PC-9 (cell line): ENCODE data around the gene VPS11. TPM values are rescaled to one million over a fixed set of nuclear protein-coding genes. Genes with fewer than 3 reads are reported as not detected.
A peak's percentile ranks its signal among the peaks of the same experiment; 100 is the strongest.
"Not testable (repeated sequence)": the region's sequence is repeated elsewhere in the genome, so short reads cannot be mapped to it uniquely, and the experiment has no call there.

Experiments used
- BruUV-seq: library from RNA; stranded (reverse); fragments of 400-500 nt; replicated peaks from 2 replicates; lab custom pipeline; 2021; lab: Mats Ljungman, UMichigan
- CTCF ChIA-PET: fragments of 300-600 bp; sonication (Branson Sonifier 250); formaldehyde crosslinking; loops from one replicate; lab custom pipeline; 2022; ENCODE audit warnings: antibody characterized with exemption; lab: Charles Lee
- POLR2A ChIA-PET: fragments of 300-600 bp; sonication (Branson Sonifier 250); formaldehyde crosslinking; loops from one replicate; lab custom pipeline; 2022; ENCODE audit warnings: antibody characterized with exemption; ENCODE audit not compliant: unreplicated experiment; lab: Charles Lee
- DNase-seq, 2 experiments: peaks; one replicate each; pipeline versions ENCODE4 v3.0.0 to v3.0.0-alpha.2; 2015 to 2022; ENCODE audit warnings: mixed read lengths in 1 of 2
- H2AFZ ChIP-seq: fragments of 200-600 bp; sonication (generic); 2 replicates; pipeline ENCODE4 v1.8.1; 2017; ENCODE audit warnings: antibody characterized with exemption
- H3F3A ChIP-seq: fragments of 200-600 bp; sonication (generic); 2 replicates; pipeline ENCODE4 v1.8.1; 2017; ENCODE audit warnings: antibody characterized with exemption, mild to moderate bottlenecking, low read depth; ENCODE audit not compliant: insufficient read depth
- H3K27ac ChIP-seq: fragments of 200-600 bp; sonication (generic); 2 replicates; pipeline ENCODE4 v1.6.1; 2016; ENCODE audit warnings: mixed run types
- H3K27me3 ChIP-seq: fragments of 200-600 bp; sonication (generic); 2 replicates; pipeline ENCODE4 v1.6.1; 2016; ENCODE audit warnings: low read depth, mixed run types; ENCODE audit not compliant: insufficient read depth
- H3K36me3 ChIP-seq: fragments of 200-600 bp; sonication (generic); 2 replicates; pipeline ENCODE4 v1.6.1; 2016; ENCODE audit warnings: low read depth, mixed run types
- H3K4me1 ChIP-seq: fragments of 200-600 bp; sonication (generic); replicated peaks from 2 replicates; pipeline ENCODE4 v1.6.1; 2016; ENCODE audit warnings: mixed run types; ENCODE audit not compliant: insufficient read depth
- H3K4me2 ChIP-seq: fragments of 200-600 bp; sonication (generic); 2 replicates; pipeline ENCODE4 v1.6.1; 2017; ENCODE audit warnings: mixed run types
- H3K4me3 ChIP-seq: fragments of 200-600 bp; sonication (generic); 2 replicates; pipeline ENCODE4 v1.6.1; 2016; ENCODE audit warnings: mixed run types
- H3K79me2 ChIP-seq: fragments of 200-600 bp; sonication (generic); 2 replicates; pipeline ENCODE4 v1.6.1; 2017; ENCODE audit warnings: low read depth, mixed run types
- H3K9me2 ChIP-seq: fragments of 200-600 bp; sonication (generic); 2 replicates; pipeline ENCODE4 v1.8.1; 2017; ENCODE audit warnings: mild to moderate bottlenecking; ENCODE audit not compliant: insufficient read depth
- H3K9me3 ChIP-seq: fragments of 200-600 bp; sonication (generic); 2 replicates; pipeline ENCODE4 v1.8.1; 2016; ENCODE audit warnings: low read depth; ENCODE audit not compliant: insufficient read depth
- H4K20me1 ChIP-seq: fragments of 200-600 bp; sonication (generic); 2 replicates; pipeline ENCODE4 v1.8.1; 2017; ENCODE audit not compliant: insufficient read depth
- EZH2 ChIP-seq: fragments of 200-600 bp; sonication (generic); IDR thresholded peaks from 2 replicates; pipeline ENCODE4 v1.8.0; 2017; ENCODE audit warnings: antibody characterized with exemption, low read depth
- intact Hi-C: fragments of 100-400 bp; cut with micrococcal nuclease; formaldehyde crosslinking; loops from one replicate; pipeline ENCODE4 v1.10.0; 2022; ENCODE audit not compliant: unreplicated experiment
- total RNA-seq: library from RNA; stranded (reverse); gene quantifications from 2 replicates; pipeline ENCODE4 v1.2.3, GENCODE V29; 2021
- TF ChIP-seq, protein P1 (sequence below): fragments of 200-600 bp; sonication (generic); conservative IDR thresholded peaks from 2 replicates; pipeline ENCODE4 v1.6.1; 2017; ENCODE audit warnings: mixed run types, antibody characterized with exemption, mild to moderate bottlenecking, moderate library complexity

VPS11 gene
- total RNA-seq, 1 experiment from 2014 or later = 21.1 TPM

DNA sequence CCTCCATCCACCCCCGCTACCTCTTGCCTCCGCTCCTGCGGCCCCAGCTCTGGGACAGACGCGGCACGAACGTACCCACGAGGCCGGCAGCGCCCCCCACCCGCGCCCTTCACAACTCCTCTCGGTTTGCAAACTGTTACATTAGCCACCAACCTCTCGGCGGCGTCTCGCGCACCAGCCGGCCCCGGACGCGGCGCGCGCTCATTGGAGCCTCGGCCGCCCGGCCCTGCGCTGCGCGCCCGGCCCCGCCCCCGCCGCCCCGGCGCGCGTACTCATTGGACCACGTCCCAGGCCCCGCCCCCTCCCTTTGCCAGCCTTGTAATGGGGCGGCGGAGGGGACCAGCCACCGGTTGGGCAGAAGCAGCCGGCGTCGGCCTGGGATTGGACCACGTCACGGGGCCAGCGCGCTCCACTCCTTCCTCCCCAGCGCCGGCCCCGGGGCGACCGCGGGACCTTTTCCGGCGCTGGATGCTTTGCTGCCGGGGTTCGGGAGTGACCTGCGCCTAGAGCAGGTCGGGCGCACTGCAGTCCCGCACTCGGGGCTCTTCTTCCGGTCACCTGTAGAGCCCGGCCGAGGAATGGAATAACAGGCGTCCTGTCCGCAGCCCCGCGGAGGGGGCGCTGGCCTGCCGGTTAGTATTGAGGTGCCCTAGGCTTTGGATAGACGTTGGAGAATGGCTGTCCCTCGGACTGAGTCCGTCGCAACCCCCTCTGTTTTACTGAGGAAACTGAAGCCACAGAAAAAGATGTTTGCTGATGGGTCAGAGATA lies 10.4 kb upstream of the VPS11 start, which contains the start of gene HYOU1:
TSS of gene HYOU1 (minus strand) at position 206 of the 770 bp plus-strand sequence. CDS start 1,045 bp downstream, outside the sequence.
- CTCF ChIA-PET = interaction anchor here (0.6 to 1.0 kb wide), 2 partner anchors 83 to 281 kb away, joined by 3 to 4 read pairs; no protein-coding TSS in a partner anchor
- H3K9me2 ChIP-seq = no peaks in the 10 kb centered on the region
- H3K4me2 ChIP-seq = peak within 1 kb of the TSS; percentile 98
- TF ChIP-seq EZH2 = no peak
- TF ChIP-seq, protein P1, sequence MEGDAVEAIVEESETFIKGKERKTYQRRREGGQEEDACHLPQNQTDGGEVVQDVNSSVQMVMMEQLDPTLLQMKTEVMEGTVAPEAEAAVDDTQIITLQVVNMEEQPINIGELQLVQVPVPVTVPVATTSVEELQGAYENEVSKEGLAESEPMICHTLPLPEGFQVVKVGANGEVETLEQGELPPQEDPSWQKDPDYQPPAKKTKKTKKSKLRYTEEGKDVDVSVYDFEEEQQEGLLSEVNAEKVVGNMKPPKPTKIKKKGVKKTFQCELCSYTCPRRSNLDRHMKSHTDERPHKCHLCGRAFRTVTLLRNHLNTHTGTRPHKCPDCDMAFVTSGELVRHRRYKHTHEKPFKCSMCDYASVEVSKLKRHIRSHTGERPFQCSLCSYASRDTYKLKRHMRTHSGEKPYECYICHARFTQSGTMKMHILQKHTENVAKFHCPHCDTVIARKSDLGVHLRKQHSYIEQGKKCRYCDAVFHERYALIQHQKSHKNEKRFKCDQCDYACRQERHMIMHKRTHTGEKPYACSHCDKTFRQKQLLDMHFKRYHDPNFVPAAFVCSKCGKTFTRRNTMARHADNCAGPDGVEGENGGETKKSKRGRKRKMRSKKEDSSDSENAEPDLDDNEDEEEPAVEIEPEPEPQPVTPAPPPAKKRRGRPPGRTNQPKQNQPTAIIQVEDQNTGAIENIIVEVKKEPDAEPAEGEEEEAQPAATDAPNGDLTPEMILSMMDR = peak; percentile 41; the same call in 1 of the 2 replicates
- peak within 1 kb of the TSS; percentile 87 for H2AFZ ChIP-seq
- peaks cover 14% of the 10 kb centered on the region for H3K4me1 ChIP-seq
- peaks cover 17% of the 10 kb centered on the region; the same call in 1 of the 2 replicates for H3F3A ChIP-seq
- POLR2A ChIA-PET = interaction anchor here (0.6 to 0.8 kb wide), 5 partner anchors 11 to 64 kb away, joined by 3 to 9 read pairs (median 5); partner anchors contain the start of genes C2CD2L and VPS11
- peak within 1 kb of the TSS; percentile 90 for H3K4me3 ChIP-seq
- H3K27ac ChIP-seq = peak within 1 kb of the TSS; percentile 95
- no peaks in the 10 kb centered on the region for H3K27me3 ChIP-seq
- peaks cover 11% of the 10 kb centered on the region; the same call in 1 of the 2 replicates for H4K20me1 ChIP-seq
- no TSS peak for BruUV-seq
- peak; percentile 94 to 98 for DNase-seq
- H3K79me2 ChIP-seq = peaks cover 31% of the 10 kb centered on the region
- H3K9me3 ChIP-seq = no peaks in the 10 kb centered on the region
- intact Hi-C loops = loop anchor here (2.0 kb wide), 2 partner anchors 38 to 140 kb away; a partner anchor contains a TSS
- H3K36me3 ChIP-seq = peaks cover 27% of the 10 kb centered on the region

DNA sequence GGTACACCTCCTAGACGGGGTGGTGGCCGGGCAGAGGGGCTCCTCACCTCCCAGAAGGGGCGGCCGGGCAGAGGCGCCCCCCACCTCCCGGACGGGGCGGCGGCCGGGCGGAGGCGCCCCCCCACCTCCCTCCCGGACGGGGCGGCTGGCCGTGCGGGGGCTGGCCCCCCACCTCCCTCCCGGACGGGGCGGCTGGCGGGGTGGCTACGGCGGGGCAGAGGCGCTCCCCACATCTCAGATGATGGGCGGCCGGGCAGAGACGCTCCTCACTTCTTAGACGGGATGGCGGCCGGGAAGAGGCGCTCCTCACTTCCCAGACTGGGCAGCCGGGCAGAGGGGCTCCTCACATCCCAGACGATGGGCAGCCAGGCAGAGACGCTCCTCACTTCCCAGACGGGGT lies 8.5 kb upstream of the VPS11 start:
- H3K4me2 ChIP-seq, H2AFZ ChIP-seq, H3K27me3 ChIP-seq, H3K27ac ChIP-seq, intact Hi-C loops, DNase-seq, BruUV-seq, H3K36me3 ChIP-seq, H3K9me2 ChIP-seq, CTCF ChIA-PET, H3K4me3 ChIP-seq, POLR2A ChIA-PET, H3K9me3 ChIP-seq: not testable (repeated sequence)
- Histone ChIP-seq H3F3A (peaks cover 17% of the 10 kb centered on the region; the same call in 1 of the 2 replicates), H3K79me2 (peaks cover 31% of the 10 kb centered on the region), H4K20me1 (peaks cover 11% of the 10 kb centered on the region; the same call in 1 of the 2 replicates), H3K4me1 (peaks cover 14% of the 10 kb centered on the region)

DNA sequence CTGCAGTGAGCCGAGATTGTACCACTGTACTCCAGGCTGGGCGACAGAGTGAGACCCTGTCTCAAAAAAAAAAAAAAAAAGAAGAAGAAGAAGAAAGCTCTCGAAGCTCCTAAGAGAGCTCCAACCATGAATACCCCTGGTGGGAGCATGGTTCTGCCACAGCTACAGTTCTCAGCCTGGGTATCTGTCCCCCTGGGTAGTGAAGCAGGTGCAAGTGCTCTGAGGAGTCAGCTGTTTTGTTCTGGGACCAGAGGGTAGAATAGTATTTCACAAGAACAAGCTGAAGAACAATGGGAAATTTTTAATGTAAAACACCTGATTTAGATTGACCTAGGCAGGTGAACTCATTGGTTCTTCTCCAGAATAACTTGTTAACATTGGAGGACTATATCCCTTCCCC lies 6.4 kb upstream of the VPS11 start:
- no peaks in the 10 kb centered on the region for H3K9me3 ChIP-seq
- H3K9me2 ChIP-seq = no peaks in the 10 kb centered on the region
- POLR2A ChIA-PET = no interaction called here
- no peak overlapping the region for H2AFZ ChIP-seq
- H3K36me3 ChIP-seq = no peaks in the 10 kb centered on the region
- intact Hi-C loops = no loop called here
- H3K4me1 ChIP-seq = peaks cover 8% of the 10 kb centered on the region
- CTCF ChIA-PET = interaction anchor here (0.6 to 0.7 kb wide), 2 partner anchors 123 to 256 kb away, joined by 4 to 7 read pairs; partner anchors contain the start of gene MCAM
- no peak overlapping the region for H3K4me2 ChIP-seq
- BruUV-seq = no TSS peak
- TF ChIP-seq, protein P1 = no peak
- no peak for TF ChIP-seq EZH2
- peaks cover 19% of the 10 kb centered on the region for H3K79me2 ChIP-seq
- no peak overlapping the region for H3K4me3 ChIP-seq
- H3K27me3 ChIP-seq = no peaks in the 10 kb centered on the region
- H4K20me1 ChIP-seq = no peaks in the 10 kb centered on the region
- peak in 1 of 2 experiments; percentile 1 for DNase-seq
- H3K27ac ChIP-seq = no peak overlapping the region
- H3F3A ChIP-seq = peaks cover 20% of the 10 kb centered on the region
